ENCODE data around the gene ACOT7. TPM values are rescaled to one million over a fixed set of nuclear protein-coding genes. Genes with fewer than 3 reads are reported as not detected.

Gene ACOT7
- total RNA-seq, 4 donors from 2014 or later, result 23.5 to 50.7 (median 39.0) TPM

GRCh38 chr1:6355621-6356020, 37.9 kb downstream of the ACOT7 start:
- Histone ChIP-seq H3K36me3 (no peaks in the 10 kb centered on the region), H3K27me3 (no peaks in the 10 kb centered on the region), H3K4me1 (peaks cover 62 to 95% (median 73%) of the 10 kb centered on the region in 3 donors), H3K9me3 (no peaks in the 10 kb centered on the region), H3K4me3 (no peak overlapping the region), H3K27ac (peak overlapping the region in 1 of 4 donors; percentile 65)
- TF ChIP-seq, protein P1, sequence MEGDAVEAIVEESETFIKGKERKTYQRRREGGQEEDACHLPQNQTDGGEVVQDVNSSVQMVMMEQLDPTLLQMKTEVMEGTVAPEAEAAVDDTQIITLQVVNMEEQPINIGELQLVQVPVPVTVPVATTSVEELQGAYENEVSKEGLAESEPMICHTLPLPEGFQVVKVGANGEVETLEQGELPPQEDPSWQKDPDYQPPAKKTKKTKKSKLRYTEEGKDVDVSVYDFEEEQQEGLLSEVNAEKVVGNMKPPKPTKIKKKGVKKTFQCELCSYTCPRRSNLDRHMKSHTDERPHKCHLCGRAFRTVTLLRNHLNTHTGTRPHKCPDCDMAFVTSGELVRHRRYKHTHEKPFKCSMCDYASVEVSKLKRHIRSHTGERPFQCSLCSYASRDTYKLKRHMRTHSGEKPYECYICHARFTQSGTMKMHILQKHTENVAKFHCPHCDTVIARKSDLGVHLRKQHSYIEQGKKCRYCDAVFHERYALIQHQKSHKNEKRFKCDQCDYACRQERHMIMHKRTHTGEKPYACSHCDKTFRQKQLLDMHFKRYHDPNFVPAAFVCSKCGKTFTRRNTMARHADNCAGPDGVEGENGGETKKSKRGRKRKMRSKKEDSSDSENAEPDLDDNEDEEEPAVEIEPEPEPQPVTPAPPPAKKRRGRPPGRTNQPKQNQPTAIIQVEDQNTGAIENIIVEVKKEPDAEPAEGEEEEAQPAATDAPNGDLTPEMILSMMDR (IDR thresholded peaks at IDR 0.05), result no peak
- no peak for TF ChIP-seq POLR2A (IDR thresholded peaks at IDR 0.05)
- DNase-seq, result no peak
- 65 to 84% methylated on average over 9 to 10 of the region's 11 CpGs for WGBS, 2 donors
- intact Hi-C loops (cut with DNase I), result loop anchor here (5.0 kb wide), 1 partner anchor 42 kb away; no protein-coding TSS in a partner anchor

DNA sequence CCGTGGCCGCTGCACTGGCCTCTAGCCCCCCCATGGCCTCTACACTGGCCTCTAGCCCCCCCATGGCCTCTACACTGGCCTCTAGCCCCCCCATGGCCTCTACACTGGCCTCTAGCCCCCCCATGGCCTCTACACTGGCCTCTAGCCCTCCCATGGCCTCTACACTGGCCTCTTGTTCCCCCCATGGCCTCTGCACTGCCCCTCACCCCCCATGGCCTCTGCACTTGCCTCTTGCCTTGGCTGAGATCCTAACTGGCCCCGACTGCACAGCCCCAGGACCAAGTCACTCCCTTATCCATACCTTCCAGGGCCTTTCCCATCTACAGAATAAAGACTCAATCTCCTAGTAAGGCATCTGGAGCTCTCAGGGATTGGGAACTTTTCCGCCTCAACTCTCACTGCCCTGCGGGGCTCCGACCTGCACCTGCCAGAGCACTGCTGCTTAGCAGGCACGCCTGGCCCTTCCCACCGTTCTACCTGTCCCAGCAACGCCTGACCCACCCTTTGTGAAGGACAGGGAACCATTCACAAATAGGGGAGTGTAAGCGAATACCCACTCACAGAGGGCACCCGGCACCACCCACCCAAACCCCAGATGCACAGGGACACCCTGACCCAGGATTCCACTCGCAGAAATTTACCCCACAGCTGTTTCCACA, 38.8 kb downstream of the ACOT7 start:
- Histone ChIP-seq H3K4me1 (peaks cover 63 to 95% (median 70%) of the 10 kb centered on the region in 3 donors), H3K27ac (peak overlapping the region; percentile 44 to 75 (median 62)), H3K4me3 (no peak overlapping the region), H3K36me3 (no peaks in the 10 kb centered on the region), H3K9me3 (no peaks in the 10 kb centered on the region), H3K27me3 (no peaks in the 10 kb centered on the region)
- no peak for DNase-seq
- intact Hi-C loops (cut with DNase I), result loop anchor here (5.0 kb wide), 1 partner anchor 43 kb away; no protein-coding TSS in a partner anchor
- 62 to 68% methylated on average over 5 to 9 of the region's 12 CpGs for WGBS, 2 donors
- no peak for TF ChIP-seq POLR2A (IDR thresholded peaks at IDR 0.05)
- TF ChIP-seq, protein P1 (IDR thresholded peaks at IDR 0.05), result no peak

DNA sequence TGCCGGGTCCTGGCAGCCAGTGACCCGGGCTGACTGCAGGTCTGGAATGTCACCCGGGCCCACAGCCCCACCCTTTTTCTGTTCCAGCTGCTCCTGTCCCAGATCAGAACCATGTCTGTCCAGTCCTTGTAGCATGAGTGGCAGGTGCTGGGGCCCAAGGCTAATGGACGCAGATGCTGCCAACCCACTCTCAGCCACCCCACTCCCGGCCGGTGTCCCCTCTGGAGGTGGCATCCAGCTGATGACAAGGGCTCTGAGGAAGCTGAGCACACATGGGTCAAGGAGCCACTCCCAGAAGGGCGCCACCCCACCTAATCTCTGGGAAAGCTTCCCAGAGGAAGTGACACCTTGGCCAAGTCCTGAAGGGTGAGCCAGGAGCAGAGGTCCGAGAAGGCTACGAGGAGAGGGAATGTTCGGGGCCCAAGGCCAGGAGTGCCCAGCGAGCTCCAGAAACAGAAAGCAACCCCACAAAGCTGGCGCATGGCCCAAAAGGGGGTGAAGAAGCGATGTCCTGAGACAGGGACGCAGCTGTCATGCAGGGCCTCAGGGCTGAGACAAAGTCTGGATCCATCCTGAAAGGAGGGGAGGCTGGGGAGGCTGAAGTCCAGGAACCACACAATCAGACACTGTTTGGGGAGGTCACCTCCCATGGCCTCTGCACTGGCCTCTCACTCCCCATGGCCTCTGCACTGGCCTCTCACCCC, 39.5 kb downstream of the ACOT7 start:
- intact Hi-C loops (cut with DNase I), result no loop called here
- no peak for DNase-seq
- WGBS, 2 donors, result 53 to 62% methylated on average over 8 to 9 of the region's 14 CpGs

GRCh38 chr1:6353619-6353954, 40.0 kb downstream of the ACOT7 start:
- H3K4me3 ChIP-seq, result no peak overlapping the region
- H3K4me1 ChIP-seq, result peaks cover 57 to 95% (median 65%) of the 10 kb centered on the region in 3 donors
- no peak for TF ChIP-seq POLR2A (IDR thresholded peaks at IDR 0.05)
- TF ChIP-seq, protein P1 (IDR thresholded peaks at IDR 0.05), result no peak
- 60 to 63% methylated on average over 6 of the region's 6 CpGs for WGBS, 2 donors
- no peaks in the 10 kb centered on the region for H3K36me3 ChIP-seq
- intact Hi-C loops (cut with DNase I), result no loop called here
- peak overlapping the region; percentile 44 to 75 (median 62) for H3K27ac ChIP-seq
- H3K9me3 ChIP-seq, result no peaks in the 10 kb centered on the region
- no peaks in the 10 kb centered on the region for H3K27me3 ChIP-seq
- DNase-seq, result no peak

More for the DNA sequence above, 39.5 kb downstream of the ACOT7 start:
- no peak overlapping the region for H3K4me3 ChIP-seq
- peaks cover 57 to 95% (median 65%) of the 10 kb centered on the region in 3 donors for H3K4me1 ChIP-seq
- peak overlapping the region; percentile 44 to 75 (median 62) for H3K27ac ChIP-seq
- no peaks in the 10 kb centered on the region for H3K36me3 ChIP-seq
- H3K9me3 ChIP-seq, result no peaks in the 10 kb centered on the region
- no peaks in the 10 kb centered on the region for H3K27me3 ChIP-seq
- no peak for TF ChIP-seq POLR2A (IDR thresholded peaks at IDR 0.05)
- TF ChIP-seq, protein P1 (IDR thresholded peaks at IDR 0.05), result no peak

DNA sequence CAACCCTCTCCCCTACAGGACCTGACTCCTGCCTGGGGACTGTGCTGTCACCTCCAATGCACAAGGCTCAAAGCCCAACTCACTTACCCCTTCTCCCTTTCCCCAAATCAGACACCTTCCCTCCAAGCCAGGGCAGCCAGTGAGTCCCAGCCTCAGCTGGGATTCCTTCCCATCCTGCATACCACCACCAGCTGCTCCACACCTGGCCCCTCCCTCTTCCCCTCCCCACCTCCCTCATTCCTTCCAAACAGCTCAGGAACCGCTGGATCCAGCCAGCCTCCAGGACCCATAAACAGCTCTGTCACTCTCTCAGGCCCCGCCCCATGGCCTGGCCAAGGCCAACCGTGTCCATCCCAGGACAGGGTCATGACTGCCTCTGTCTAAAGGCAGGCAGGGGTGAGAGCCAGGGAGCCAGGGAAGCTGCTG, 41.4 kb downstream of the ACOT7 start:
- Histone ChIP-seq H3K27ac (no peak overlapping the region), H3K4me1 (peaks cover 52 to 91% (median 57%) of the 10 kb centered on the region in 3 donors), H3K27me3 (no peaks in the 10 kb centered on the region), H3K36me3 (no peaks in the 10 kb centered on the region), H3K9me3 (no peaks in the 10 kb centered on the region), H3K4me3 (no peak overlapping the region)
- no peak for DNase-seq
- TF ChIP-seq POLR2A (IDR thresholded peaks at IDR 0.05), result no peak
- TF ChIP-seq, protein P1 (IDR thresholded peaks at IDR 0.05), result no peak
- 40 to 50% methylated on average over 2 to 3 of the region's 3 CpGs for WGBS, 2 donors
- intact Hi-C loops (cut with DNase I), result no loop called here

Measured in esophagus squamous epithelium (tissue), 5 donors.